Bronchial epithelial cell (primary cell): ENCODE data around the gene ERAS. TPM values are rescaled to one million over a fixed set of nuclear protein-coding genes. Genes with fewer than 3 reads are reported as not detected.

Experiments used
- DNase-seq: peaks from one replicate; pipeline ENCODE4 v3.0.0-alpha.2; 2010; ENCODE audit warnings: low read depth
- FAIRE-seq: peaks from 2 replicates; lab custom pipeline; 2011; peaks lifted over from hg19 to GRCh38; lab: Jason Lieb, UNC
- H3K27me3 ChIP-seq: 2 replicates; pipeline ENCODE4 v1.5.1; 2011; ENCODE audit warnings: low read length; ENCODE audit not compliant: control insufficient read depth, insufficient read depth
- H3K36me3 ChIP-seq: 2 replicates; pipeline ENCODE4 v1.5.1; 2011; ENCODE audit warnings: low read length; ENCODE audit not compliant: control insufficient read depth, insufficient read depth
- H3K4me3 ChIP-seq: 2 replicates; pipeline ENCODE4 v1.5.1; 2011; ENCODE audit warnings: mild to moderate bottlenecking, low read depth, low read length, control low read depth
- total RNA-seq: library from RNA; depleted of rRNA; stranded (reverse); fragments of >200 nt; gene quantifications from 2 replicates; pipeline ENCODE4 v1.2.1, GENCODE V29; 2014
- TF ChIP-seq, protein P1 (sequence below): IDR thresholded peaks from 2 replicates; pipeline ENCODE4 v1.5.1; 2011; ENCODE audit warnings: mild to moderate bottlenecking, moderate library complexity, low read length, control low read depth, inconsistent platforms; ENCODE audit not compliant: insufficient read depth, severe bottlenecking

Gene ERAS
- total RNA-seq, 1 donor from 2014 or later = not detected

DNA sequence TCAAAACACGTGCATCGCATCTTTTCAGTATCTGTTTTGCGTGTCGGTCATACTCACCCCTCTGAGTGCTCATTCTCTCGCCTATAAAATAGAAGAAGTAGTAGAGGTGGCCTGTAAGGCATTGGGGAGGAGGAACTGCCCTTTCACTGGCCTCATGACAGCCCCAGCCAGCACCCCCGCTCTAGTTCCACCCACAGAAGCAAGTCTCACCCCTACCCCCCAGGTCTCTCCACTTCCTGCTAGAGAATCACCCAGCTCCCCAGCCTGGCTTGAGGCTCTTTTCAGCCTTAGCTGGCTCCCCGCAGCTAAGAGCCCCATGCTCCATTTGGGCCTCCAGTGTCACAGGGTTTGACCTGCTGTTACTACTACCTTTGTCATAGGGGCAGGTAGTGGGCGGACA lies 12.7 kb upstream of the ERAS start:
- DNase-seq (no peak), FAIRE-seq (no peak)
- Histone ChIP-seq H3K27me3 (no peaks in the 10 kb centered on the region), H3K4me3 (no peak overlapping the region), H3K36me3 (peaks cover 2% of the 10 kb centered on the region)
- TF ChIP-seq, protein P1, sequence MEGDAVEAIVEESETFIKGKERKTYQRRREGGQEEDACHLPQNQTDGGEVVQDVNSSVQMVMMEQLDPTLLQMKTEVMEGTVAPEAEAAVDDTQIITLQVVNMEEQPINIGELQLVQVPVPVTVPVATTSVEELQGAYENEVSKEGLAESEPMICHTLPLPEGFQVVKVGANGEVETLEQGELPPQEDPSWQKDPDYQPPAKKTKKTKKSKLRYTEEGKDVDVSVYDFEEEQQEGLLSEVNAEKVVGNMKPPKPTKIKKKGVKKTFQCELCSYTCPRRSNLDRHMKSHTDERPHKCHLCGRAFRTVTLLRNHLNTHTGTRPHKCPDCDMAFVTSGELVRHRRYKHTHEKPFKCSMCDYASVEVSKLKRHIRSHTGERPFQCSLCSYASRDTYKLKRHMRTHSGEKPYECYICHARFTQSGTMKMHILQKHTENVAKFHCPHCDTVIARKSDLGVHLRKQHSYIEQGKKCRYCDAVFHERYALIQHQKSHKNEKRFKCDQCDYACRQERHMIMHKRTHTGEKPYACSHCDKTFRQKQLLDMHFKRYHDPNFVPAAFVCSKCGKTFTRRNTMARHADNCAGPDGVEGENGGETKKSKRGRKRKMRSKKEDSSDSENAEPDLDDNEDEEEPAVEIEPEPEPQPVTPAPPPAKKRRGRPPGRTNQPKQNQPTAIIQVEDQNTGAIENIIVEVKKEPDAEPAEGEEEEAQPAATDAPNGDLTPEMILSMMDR = no peak

DNA sequence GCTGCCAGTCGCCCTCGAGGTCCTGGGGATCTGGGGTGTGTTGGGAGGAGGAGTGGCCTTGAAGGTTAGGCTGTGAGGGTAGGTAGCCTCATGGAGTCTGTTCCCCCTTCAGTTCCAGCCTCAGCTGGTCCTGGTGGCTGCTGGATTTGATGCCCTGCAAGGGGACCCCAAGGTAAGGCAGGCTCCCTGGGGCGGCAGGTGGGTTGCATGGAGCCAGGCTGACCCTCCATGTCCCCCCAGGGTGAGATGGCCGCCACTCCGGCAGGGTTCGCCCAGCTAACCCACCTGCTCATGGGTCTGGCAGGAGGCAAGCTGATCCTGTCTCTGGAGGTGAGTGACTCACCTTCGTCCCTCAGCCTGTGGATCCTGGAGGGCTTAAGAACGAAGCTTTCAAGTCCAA lies 11.6 kb upstream of the ERAS start:
- DNase-seq (no peak), FAIRE-seq (no peak)
- Histone ChIP-seq H3K27me3 (no peaks in the 10 kb centered on the region), H3K36me3 (peaks cover 2% of the 10 kb centered on the region), H3K4me3 (no peak overlapping the region)
- TF ChIP-seq, protein P1 = no peak

GRCh38 chrX:48815266-48815665 lies 11.0 kb upstream of the ERAS start:
- Histone ChIP-seq H3K36me3 (peaks cover 2% of the 10 kb centered on the region), H3K4me3 (no peak overlapping the region)

DNA sequence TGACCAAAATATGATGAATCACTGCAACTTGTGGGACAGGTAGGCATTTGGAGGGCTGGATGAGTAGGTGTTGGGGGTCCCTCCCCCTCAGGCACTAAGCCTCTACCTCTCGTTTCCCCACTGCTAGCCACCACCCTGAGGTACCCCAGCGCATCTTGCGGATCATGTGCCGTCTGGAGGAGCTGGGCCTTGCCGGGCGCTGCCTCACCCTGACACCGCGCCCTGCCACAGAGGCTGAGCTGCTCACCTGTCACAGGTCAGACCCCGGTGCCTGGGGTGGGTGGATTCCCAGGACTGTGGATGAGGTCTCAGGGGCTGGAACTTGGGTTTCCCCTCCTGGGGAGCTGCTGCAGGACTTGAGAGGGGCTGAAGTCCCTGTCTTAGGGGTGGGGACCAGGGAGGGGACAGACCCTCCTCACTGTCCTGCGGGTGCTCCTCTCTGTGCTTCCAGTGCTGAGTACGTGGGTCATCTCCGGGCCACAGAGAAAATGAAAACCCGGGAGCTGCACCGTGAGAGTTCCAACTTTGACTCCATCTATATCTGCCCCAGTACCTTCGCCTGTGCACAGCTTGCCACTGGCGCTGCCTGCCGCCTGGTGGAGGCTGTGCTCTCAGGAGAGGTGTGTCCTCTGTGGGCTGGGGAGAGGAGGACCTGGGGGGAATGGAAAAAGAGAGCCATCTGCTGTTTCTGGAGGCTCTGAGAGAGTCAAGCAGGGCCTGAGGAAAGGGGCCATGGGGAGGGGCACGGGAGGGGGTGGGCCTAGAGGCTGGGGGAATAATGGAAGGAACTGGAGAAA lies 10.1 kb upstream of the ERAS start:
- peaks cover 2% of the 10 kb centered on the region for H3K36me3 ChIP-seq
- FAIRE-seq = no peak

More at GRCh38 chrX:48815266-48815665, 11.0 kb upstream of the ERAS start:
- DNase-seq (no peak), FAIRE-seq (no peak)
- no peaks in the 10 kb centered on the region for H3K27me3 ChIP-seq
- TF ChIP-seq, protein P1 = no peak

DNA sequence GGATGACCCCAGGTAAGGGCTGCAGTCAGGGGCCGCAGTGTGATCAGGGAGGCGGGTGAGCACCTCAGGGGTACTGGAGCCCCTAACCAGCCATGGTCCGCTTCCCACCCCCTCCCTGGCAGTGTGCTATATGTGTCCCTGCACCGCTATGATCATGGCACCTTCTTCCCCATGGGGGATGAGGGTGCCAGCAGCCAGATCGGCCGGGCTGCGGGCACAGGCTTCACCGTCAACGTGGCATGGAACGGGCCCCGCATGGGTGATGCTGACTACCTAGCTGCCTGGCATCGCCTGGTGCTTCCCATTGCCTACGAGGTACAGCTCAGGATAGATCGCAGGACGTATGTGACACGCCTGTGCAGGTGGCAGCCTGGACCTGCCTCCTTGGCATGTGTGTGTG lies 8.2 kb upstream of the ERAS start:
- no peaks in the 10 kb centered on the region for H3K27me3 ChIP-seq
- H3K4me3 ChIP-seq = no peak overlapping the region
- peaks cover 2% of the 10 kb centered on the region for H3K36me3 ChIP-seq
- FAIRE-seq = no peak
- no peak for DNase-seq
- TF ChIP-seq, protein P1 = no peak

More for the DNA sequence above, 10.1 kb upstream of the ERAS start:
- TF ChIP-seq, protein P1 = no peak
- Histone ChIP-seq H3K27me3 (no peaks in the 10 kb centered on the region), H3K4me3 (no peak overlapping the region)
- DNase-seq = no peak
